HEK293T (cell line): Measurements from ENCODE around the gene LYSMD3.

Source experiments
- CTBP1 ChIP-seq: fragments of 450-650 bp; IDR thresholded peaks from 2 replicates; pipeline ENCODE4 v1.6.1; 2016; ENCODE audit warnings: borderline replicate concordance
- FOXK2 ChIP-seq: fragments of 450-650 bp; IDR thresholded peaks from 2 replicates; pipeline ENCODE4 v1.6.1; 2016; ENCODE audit warnings: mild to moderate bottlenecking
- FOXM1 ChIP-seq: fragments of 450-650 bp; IDR thresholded peaks from 2 replicates; pipeline ENCODE4 v1.6.1; 2017; ENCODE audit warnings: mild to moderate bottlenecking, borderline replicate concordance
- HDGF ChIP-seq: fragments of 450-650 bp; IDR thresholded peaks from 2 replicates; pipeline ENCODE4 v1.6.1; 2017; ENCODE audit warnings: antibody characterized with exemption, borderline replicate concordance
- LEF1 ChIP-seq: fragments of 450-650 bp; IDR thresholded peaks from 2 replicates; pipeline ENCODE4 v1.6.1; 2017; ENCODE audit warnings: mild to moderate bottlenecking, borderline replicate concordance
- NFRKB ChIP-seq: fragments of 450-650 bp; IDR thresholded peaks from 2 replicates; pipeline ENCODE4 v1.6.1; 2016; ENCODE audit warnings: mild to moderate bottlenecking, moderate library complexity
- PKNOX1 ChIP-seq: fragments of 450-650 bp; IDR thresholded peaks from 2 replicates; pipeline ENCODE4 v1.6.1; 2016
- SP1 ChIP-seq: fragments of 450-650 bp; IDR thresholded peaks from 2 replicates; pipeline ENCODE4 v1.6.1; 2017
- SUZ12 ChIP-seq: fragments of 450-650 bp; IDR thresholded peaks from 2 replicates; pipeline ENCODE4 v1.6.1; 2016; ENCODE audit warnings: mild to moderate bottlenecking
- TARDBP ChIP-seq: fragments of 450-650 bp; IDR thresholded peaks from 2 replicates; pipeline ENCODE4 v1.6.1; 2016
- ZNF384 ChIP-seq: fragments of 450-650 bp; IDR thresholded peaks from 2 replicates; pipeline ENCODE4 v1.6.1; 2016

DNA sequence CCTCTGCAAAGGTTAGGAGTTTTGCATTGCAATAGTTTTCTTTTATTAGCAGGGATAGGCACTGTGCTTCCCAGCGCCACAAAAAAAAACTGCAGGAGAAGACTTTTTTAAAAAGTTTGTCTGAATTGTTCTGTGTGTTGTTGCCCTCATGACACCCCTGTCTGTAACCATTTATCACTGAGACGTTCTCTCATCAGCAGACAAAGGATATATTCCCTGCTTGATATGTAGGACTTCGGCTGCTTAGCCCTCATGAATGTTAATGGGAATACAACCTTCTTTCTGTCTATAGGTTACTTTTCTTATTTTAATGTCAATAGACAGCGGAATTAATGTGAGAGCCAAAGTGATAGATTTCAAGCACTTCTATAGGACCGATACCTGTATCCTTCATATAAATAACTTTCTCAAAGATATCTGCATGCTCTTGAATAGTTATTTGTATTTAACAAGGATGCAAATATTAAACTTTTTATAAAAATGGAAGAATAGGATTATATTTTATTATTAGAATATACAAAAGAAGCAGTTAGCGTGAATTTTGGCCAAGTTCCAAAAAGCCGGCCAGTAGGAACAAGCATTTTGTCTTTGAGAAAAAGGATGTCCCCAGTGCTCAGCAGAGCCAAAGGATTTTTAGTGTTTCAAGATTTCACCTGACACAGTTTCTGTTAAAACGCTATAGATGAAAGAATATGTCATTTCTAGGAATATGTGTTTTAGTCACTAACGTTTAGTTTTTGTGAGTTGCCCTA lies 1.5 kb upstream of the LYSMD3 start:
- TF ChIP-seq PKNOX1 (no peak), CTBP1 (no peak), SP1 (no peak), FOXM1 (no peak), TARDBP (no peak), ZNF384 (no peak), FOXK2 (no peak), LEF1 (no peak), HDGF (no peak), SUZ12 (no peak), NFRKB (no peak)
